Stimulated activated CD4-positive, alpha-beta T cell treated with anti-CD3 and anti-CD28 coated beads, Interleukin-2, amount 100 ng/mL, for 4 hours (primary cell): Measurements from ENCODE around the gene EDAR.

Experiments used
- DNase-seq: peaks from one replicate; pipeline ENCODE4 v3.0.0-alpha.2; 2020; ENCODE audit warnings: low read depth

Gene EDAR

DNA sequence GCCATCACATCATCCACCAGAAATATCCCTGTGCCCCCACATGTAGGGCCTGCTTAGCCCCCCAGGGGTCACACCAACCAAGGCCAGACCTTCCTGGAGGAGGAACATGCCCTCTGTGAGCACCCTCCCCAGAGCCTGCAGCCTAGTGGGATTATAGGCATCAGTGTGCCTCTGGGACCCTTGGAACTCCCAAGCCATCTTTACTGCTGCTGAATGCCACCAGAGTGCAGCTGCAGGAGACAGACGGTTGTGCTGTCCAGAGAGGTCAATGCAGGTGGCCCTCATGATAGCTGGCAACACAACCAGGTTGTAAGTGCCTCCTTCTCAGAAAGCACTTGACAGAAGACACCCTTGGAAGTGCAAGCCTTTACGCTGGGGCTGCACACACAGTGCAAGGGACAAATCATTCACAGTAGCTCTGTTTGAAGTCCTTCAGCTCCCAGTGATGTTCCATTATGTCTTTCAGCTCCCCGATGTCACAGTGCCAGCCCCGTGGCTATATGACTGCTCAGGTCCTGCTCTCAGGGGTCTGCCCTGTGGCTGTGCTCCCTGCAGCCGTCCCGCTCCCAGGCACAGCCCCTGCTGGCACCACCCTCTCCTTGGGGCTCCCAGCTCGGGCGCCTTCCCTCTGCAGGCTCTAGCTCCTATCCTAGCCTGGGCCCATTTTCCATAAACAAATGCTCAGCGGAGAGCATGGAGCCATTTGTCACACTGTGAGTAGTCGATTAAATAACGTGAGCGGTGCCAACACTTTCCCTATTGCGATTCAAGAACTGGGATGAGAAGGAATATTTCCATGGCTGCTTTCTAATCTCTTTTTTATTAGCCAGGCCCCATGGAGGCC lies 65.1 kb downstream of the EDAR start:
- DNase-seq: no peak

DNA sequence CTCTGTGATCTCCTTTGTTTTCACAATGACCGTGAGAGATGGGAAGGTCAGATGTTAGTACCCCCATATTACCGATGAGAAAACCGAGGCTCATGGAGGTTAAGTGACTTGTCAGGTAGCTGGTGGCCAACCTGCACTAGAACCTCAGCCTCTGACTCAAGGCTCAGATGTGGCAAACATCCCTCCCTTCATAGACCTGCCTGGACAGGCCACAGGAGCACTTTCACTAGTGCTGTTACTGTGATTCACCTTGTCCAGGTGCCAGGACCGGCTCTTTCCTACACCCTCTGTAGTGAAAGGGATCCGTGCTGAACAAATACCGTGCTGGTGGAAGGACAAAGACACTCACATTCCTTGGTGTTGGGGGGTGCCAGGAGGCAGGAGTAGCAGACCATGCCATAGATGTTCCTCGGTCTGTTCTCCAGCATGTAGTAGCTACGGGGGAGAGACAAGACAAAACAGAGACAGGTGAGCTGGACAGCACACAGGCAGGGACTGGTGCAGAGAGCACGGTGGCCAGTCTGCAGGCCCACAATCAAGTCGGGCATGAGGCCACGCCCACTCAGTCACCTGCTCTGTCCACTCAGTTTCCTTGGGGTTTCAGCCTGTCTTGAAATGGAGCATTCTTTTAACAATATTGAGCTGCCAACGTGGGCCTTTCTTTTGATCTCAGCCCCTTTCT lies 65.9 kb downstream of the EDAR start:
- no peak for DNase-seq

DNA sequence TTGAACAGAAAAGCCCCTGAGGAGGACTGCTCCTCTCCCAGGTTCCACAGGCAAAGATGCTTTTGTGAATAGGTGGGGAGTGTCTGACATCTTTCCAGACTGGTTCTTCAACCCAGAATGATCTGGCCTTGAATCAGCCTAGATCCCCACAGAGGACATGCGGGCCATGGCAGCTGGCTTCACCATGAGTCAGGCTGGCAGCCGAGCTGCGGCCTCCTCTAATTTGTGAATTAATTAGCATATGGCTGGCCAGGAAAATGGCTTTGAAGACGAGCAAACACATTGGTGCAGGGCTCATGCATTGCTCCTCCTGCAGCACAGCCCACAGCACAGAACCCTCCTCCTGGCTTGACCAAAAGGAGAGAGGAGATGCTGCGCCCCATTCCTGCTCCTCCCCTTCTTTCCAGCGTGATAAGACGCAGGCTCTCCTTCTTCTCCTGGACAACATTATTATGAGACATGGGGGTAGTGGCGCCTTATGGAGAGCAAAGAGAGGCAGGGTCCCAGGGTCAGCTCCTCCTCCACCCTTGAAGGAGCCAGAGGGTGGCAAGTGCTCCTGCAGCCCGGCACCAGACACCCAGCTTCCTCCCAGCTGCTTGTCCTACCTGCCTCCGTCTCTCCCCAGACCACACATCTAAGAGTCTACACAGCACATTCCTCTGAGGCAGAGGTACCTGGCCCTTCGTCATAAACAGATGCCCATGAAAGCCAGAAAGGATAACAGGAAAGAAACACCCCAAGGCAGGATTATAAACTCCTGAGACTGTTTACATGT lies 66.7 kb downstream of the EDAR start:
- no peak for DNase-seq

DNA sequence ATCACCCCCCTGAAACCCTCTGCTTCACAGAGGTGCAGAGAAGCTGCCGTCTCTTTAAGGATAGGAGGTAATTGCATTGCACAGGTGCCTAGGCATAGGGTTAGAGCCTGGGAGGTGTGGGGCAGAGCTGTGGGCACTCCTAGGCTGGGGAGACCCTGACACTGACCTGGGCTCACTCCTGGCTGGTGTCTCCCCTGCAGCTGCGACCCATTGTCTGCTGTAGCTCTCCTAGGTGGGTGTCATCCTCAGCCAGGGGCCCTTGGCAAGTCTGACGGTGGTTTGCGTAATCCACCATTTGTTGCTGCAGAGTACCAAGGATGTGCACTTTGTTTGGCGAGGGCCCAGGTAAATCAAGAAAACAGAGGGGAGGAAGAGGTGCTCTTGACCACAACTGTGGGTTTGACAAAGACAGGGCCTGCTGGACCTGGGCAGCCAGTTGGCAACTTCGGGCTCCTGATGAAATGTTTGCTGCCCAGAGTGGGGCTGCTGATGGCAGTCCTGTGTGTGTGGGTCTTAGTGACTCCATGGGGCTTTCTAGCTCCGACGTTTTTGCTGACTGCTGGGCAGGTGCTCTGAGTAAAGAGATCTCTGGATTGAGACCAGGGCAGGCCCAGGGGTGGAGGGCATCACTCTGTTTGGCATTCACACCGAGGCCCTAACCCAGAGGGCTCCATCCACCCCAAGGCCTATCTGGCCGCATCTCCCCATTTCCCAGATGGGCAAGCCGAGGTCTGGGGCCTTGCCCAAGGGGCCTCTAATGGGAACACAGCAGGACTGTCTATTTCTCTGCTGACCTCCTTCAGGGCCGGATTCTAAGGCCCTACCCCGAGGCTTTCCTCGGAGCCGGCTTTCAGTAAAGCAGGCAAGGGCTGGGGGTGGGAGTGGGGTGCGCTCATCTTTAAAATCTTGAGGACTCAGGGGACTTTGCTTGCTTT lies 67.7 kb downstream of the EDAR start:
- no peak for DNase-seq

DNA sequence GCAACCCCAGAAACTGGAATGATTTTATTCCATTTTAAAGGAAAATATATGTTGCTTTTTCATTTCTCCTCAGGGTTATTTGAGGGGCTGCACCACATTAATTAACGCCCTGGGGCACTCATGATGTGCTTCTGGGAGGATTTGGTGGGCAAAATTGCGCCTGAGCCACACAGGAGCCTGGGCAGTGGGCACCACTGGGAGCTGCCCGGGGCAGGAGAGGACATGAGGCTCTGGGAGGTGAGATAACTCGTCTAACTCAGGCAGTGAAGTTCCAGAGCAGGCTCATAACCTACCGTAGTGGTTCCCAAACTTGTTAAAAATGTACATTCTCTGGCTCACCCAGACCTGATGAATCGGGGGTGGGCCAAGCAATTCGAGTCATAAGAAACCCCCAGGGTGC lies 68.3 kb downstream of the EDAR start:
- DNase-seq: no peak

DNA sequence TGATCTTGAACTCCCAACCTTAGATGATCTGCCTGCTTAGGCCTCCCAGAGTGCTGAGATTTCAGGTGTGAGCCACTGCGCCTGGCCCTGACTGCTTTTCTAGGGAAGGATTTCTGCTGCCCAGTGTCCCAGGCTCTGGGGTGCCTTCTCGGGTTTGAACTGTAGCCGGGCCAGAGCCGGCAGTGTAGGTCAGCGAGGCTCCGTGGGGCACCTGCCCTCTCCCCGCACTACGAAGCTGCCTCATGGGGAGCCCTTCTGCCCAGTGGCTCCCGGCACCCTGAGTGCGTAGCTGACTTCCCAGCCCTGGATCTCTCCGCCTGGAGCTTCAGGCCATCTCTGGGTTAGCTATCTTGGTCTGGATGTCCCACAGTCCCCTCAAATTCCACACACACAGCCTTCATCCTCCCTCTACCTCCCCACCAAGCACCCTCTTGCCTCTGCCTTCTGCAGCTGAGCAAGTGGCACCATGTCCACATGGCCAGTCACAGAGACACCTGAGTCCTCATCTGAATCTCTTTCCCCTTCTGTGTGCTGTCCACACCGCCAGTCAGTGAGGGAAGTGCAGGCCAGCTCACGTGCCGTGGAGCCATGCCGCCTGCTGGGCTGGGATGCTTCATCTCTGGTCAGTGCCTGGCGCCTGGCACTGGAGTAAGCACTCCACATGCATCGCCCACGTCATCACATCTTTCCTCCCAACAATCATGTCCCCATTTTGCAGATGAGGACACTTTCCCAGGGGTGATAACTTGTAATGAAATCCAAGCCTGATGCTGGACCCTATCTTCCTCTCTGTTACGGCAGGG lies 69.2 kb downstream of the EDAR start:
- no peak for DNase-seq

DNA sequence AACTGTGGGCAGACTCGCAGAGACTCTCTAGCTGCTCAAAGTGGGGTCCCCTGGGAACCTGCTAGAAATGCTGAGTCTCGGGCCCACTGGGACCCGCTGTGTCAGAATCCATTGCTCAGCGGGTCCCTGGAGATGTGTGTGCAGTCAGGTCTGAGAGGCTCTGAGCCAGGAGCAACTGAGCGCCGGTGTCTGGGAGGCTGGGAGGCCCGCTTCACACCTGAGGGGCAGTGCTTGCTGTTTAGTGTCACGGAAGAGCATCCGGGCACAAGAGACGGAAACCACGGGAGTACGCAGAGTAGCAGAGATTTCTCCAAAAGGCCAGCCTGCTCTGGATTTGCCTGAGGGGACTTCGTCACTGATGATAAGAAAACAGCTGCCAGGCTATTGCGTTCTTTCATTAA lies 70.1 kb downstream of the EDAR start:
- no peak for DNase-seq

DNA sequence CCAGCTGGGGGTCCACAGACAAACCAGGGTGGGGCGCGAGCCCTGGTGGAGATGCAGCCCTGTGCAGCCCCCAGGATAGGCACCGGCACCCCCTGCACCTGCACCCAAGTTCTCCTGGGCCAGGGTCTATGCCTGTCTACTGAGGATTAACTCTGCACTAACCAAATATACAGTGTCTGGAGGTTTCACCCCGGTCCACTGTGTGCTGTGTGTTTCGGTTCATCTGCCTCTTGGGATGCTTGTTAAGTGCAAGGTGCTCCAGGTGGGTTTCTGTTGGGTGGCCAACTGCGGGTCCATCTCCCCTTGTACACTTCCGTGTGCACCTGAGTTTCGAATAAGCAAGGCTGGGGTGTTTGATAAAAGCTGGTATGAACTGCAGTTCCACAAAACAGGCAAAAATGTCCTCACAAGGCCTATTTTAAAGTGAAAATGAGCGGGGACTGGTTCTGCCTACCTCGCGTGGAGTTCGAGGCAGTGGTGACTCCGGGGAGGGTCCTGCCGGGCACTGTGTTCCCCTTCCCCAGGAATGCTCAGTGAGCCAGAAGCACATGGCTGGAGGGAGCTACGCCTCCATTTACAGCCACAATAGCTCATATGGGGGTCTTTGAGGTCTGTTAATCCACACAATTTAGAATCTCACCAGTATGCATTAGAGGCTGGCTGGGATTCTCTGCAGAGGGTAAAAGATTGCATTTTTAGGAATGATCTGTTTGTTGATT lies 70.7 kb downstream of the EDAR start:
- no peak for DNase-seq

DNA sequence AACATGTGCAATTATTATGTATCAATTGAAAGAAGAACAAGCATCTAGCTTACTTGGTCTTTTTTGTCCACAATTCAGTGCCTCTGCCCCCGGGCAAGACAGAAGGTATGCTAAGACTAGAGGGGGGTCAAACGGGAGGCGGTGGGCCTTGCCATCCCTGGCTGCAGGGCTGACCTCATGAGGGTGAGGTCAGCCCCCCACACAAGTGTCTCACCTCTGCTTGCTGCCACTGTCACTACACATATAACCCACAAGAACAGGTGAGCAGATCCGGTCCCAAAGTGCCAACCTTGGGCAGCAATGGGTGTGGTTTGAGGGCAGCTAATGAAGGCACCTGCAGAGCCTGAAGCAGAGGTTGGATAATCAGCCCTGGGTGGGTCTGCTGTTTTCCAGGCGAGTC lies 71.5 kb downstream of the EDAR start:
- DNase-seq: no peak

DNA sequence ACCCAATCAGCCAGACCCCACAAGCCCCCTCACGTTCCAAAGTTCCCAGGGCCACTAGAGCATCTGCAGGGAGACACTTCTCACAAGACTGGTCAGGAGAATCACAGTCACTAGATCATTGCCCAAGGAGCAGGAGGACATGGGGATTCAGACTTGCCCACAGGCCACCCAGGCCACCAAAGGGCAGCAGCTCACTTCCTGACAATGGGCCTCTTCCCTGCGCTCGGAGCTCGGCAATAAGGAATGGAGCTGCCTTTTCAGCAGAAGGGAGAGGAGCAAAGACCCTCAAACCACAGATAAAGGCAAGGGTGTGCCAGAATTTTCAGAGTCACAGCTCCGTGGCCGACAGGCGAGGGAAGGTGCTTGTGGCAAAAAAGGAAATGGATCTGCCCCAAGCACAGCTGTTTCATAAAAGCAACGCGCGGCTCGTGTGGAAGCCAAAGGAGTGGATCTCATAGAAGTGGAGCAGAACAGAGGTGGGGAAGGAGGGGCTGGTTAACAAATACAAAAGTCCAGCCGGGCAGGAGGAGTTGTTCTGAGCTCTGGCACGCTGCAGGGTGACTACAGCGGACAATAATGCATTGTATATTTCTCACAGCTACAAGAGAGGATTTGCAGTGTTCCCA lies 72.1 kb downstream of the EDAR start:
- DNase-seq: no peak

DNA sequence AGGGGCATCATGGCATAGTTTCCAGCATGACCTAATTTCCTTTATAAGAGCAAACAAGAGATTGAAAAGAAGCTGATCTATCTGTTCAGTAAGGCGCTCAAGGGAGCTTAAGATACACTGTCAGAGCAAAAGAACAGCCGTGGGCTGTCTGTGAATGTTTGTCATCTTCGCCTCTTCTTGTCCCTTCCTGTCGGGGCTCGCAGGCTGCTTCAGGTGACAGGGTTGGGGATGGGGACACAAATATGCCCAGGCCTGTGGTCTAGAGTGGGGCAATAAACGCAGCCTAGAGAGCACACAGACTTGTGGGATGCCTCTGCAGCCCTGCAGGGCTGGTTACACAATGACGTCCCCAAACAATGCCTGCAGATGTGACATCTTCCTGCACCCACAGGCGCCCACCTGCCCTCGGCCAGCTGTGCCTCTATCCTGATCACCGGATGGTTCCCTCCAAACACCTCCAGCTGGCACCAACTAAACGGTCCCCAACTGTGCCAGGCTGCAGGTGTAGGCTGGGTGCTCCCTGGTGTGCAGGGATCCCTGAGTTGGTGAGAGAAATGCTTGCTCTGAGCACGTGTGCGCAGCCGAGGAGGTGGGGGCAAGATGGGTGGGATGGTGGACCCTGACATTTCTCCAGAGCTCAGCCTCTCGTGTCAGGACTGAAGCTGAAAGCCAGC lies 72.8 kb downstream of the EDAR start:
- no peak for DNase-seq

DNA sequence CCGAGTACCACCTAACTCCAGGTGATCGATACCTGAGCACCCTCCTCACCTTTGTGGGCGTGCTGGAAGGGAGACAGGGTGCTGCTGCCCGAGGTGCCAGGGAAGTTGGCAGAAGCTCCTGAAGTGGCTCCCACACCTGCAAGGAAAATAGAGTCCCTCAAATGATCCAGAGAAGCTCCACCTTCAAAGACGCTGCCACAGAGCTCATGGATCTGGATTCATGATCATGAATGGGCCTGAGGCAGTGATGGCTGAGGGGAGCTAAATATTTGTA lies 76.5 kb downstream of the EDAR start:
- DNase-seq: no peak

DNA sequence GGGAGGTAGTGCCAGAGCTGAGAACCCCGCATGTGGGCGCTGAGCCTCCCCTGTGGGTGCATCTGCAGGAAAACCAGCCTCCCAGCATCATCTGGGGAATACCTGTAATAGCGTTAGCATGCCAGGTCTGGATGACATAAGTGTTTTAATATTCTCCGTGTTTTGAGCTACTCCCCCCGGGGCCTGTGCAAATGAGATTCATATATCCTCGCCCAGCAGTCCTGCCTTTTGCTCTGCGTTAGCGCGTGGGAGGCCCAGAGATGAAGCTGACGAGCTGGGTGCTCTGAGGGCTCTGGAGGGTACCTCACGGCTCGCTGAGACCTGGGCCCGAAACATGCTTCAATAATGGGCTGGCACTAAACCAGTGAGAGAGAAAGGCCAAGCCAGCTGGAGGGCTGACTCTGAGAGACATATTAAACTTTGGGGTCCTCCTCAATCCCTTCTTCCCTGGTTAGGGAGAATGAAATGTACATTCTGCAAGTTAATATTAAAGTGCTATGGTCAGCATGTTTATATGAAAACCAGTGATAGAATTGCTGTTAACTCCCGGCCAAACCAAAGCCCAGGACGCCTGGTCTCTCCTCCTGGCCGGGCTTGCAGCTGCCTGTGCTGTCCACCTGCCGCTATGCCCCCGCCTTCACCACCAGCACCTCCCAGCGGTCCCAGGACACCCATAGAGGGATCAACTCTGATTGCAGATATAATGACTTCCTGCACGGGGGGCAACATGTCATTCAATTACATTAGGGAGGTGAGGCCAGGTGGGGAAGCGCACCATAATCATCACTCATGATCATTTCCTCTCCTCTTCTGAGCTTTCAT lies 77.0 kb downstream of the EDAR start:
- DNase-seq: no peak

DNA sequence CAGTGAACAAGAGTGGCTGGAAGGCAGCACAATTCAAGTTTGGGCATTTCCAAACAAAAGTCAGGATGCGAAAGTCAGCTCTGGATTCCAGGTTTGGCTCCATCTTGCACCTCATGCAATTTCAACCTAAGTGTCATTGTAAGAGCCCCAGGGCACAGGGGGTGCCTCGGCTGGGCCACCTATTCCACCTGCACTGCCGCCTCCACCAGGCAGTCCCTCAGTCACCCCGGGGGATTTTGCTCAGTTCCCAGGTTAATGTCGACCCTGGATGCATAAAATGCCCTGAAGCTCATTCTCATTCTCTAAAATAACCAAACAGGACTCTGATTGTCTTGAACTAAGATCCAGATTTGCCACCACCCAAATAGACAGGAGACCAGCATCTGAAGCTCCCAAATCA lies 77.6 kb downstream of the EDAR start:
- no peak for DNase-seq

DNA sequence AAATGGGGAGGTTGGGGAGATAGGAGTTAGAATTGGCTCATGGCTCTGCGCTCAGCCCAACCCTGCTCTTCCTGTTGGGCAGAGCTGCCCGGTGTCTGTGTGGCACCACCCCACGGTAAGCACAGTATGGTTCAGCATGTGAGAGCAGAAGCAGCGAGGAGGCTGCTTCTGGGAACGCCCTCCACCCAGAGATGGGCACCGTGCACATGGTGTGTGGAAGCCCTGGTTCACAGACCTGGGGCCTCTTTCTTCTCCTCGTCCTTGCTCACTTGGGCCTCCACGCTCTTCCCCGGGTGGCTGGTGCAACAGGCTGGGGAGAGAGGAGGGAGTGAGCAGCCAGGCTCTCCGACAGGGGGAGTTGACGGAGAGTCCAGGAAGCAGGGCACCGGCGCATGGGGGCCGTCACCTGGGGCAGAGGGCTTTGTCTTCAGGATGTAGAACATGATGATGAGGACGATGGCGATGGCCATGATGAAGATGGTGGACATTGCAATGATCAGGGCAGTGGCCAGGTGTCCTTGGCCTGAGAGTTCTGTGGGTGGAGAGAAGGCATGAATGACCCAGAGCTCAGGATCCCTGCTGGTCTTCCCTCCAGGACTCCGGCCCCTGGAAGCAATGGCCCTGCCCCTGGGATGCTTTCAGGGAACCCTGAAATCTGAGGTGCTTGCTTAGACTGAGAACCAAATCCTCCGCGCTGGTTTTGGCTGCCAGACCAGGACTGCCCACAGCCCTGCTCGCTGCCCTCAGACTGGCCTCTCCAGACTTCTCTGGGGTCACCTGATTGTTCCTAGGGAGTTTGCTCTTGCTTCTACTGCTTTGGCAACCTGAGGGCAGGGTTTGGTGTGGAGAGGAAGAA lies 78.3 kb downstream of the EDAR start:
- no peak for DNase-seq

DNA sequence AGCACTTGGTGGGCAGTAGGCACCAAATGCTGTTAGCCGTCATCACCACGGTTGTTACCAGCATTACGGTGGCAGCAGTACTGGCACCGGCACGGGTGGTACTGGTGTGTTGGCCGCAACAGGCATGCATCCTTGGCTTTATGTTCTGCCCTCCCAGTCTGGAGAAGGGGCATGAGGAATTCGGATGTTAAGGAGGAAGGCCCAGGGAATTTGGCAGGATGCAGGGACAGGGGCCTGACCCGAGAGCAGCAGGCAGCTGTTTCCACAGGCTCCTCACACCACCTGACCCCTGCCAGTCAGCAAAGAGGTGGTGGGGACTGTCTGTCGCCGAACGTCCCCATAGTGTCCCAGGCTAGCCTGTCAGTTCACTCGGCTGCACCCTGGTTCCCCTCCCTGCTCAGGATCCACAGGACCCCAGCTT lies 79.0 kb downstream of the EDAR start:
- DNase-seq: no peak

DNA sequence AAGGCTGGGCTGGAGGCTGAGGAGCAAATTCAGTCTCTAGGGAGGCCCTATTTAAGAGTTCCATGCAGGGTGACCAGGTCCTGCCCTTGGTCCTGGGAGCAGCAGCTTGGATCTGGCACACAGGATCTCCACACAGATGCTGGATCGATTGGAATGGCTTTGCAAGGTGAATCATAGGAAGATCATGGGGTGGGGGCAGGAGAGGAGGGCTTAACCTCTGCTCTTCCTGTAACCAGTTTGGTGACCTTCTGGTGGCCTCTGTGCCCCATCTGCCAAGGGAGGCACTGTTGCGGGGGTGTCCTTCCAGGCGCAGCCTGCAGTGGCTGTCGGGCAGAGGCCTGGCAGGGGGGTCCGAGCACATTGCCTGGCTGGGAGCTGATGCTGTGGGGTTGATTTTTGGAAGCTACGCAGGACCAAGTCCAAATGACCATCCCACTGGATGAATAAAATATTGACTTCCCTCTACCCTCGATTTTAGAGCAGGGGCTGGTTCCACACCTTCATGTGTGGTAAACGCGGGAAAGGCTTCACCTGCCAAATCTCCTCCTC lies 79.7 kb downstream of the EDAR start:
- DNase-seq: no peak
